OCI-LY1 (cell line): ENCODE measurements around the gene WASHC3.
"Not testable (repeated sequence)": the region's sequence is repeated elsewhere in the genome, so short reads cannot be mapped to it uniquely, and the experiment has no call there.

Source experiments
- H2AFZ ChIP-seq: fragments of 200-600 bp; sonication (generic), shearing (Covaris generic); 2 replicates; pipeline ENCODE4 v1.6.0; 2014; ENCODE audit warnings: antibody characterized with exemption, mild to moderate bottlenecking, low read length
- H3F3A ChIP-seq: fragments of 200-600 bp; sonication (generic), shearing (Covaris generic); 2 replicates; pipeline ENCODE4 v1.6.0; 2014; ENCODE audit warnings: mild to moderate bottlenecking, antibody characterized with exemption, low read length, moderate library complexity; ENCODE audit not compliant: insufficient read depth
- H3K27ac ChIP-seq: fragments of 200-600 bp; sonication (generic); 2 replicates; pipeline ENCODE4 v1.5.1; 2014; ENCODE audit warnings: low read length, mixed run types, mild to moderate bottlenecking, low read depth; ENCODE audit not compliant: poor library complexity, severe bottlenecking
- H3K27me3 ChIP-seq: fragments of 200-600 bp; sonication (generic); 2 replicates; pipeline ENCODE4 v1.6.0; 2014; ENCODE audit warnings: antibody characterized with exemption, mild to moderate bottlenecking, low read length, moderate library complexity; ENCODE audit not compliant: insufficient read depth
- H3K36me3 ChIP-seq: fragments of 200-600 bp; sonication (generic); 2 replicates; pipeline ENCODE4 v1.6.1; 2014; ENCODE audit warnings: mild to moderate bottlenecking, antibody characterized with exemption, low read length, moderate library complexity, mixed read lengths; ENCODE audit not compliant: insufficient read depth
- H3K4me1 ChIP-seq: fragments of 200-600 bp; sonication (generic); 2 replicates; pipeline ENCODE4 v1.5.1; 2014; ENCODE audit warnings: mild to moderate bottlenecking, low read length, moderate library complexity; ENCODE audit not compliant: insufficient read depth, severe bottlenecking
- H3K4me2 ChIP-seq: fragments of 200-600 bp; sonication (generic), shearing (Covaris generic); 2 replicates; pipeline ENCODE4 v1.6.1; 2014; ENCODE audit warnings: low read length
- H3K4me3 ChIP-seq: fragments of 200-600 bp; sonication (generic); 2 replicates; pipeline ENCODE4 v1.5.1; 2014; ENCODE audit warnings: low read length, low read depth, mild to moderate bottlenecking, mixed read lengths; ENCODE audit not compliant: poor library complexity, severe bottlenecking
- H3K79me2 ChIP-seq: fragments of 200-600 bp; shearing (Covaris generic); 2 replicates; pipeline ENCODE4 v1.6.1; 2016; ENCODE audit warnings: mixed run types, low read length, mixed read lengths; ENCODE audit not compliant: insufficient read depth
- H3K9ac ChIP-seq: fragments of 200-600 bp; sonication (generic), shearing (Covaris generic); 2 replicates; pipeline ENCODE4 v1.6.1; 2014; ENCODE audit warnings: mild to moderate bottlenecking, low read length, mixed read lengths
- H3K9me2 ChIP-seq: fragments of 200-600 bp; sonication (generic), shearing (Covaris generic); 2 replicates; pipeline ENCODE4 v1.6.1; 2014; ENCODE audit warnings: low read depth, mild to moderate bottlenecking, low read length, mixed read lengths
- H3K9me3 ChIP-seq: fragments of 200-600 bp; shearing (Covaris generic); 2 replicates; pipeline ENCODE4 v1.6.1; 2014; ENCODE audit warnings: low read length, mixed read lengths
- H4K20me1 ChIP-seq: fragments of 200-600 bp; sonication (generic), shearing (Covaris generic); 2 replicates; pipeline ENCODE4 v1.6.0; 2016; ENCODE audit warnings: mild to moderate bottlenecking, low read length; ENCODE audit not compliant: insufficient read depth
- CTCF ChIP-seq: fragments of 200-600 bp; sonication (generic), shearing (Covaris generic); IDR thresholded peaks from 2 replicates; pipeline ENCODE4 v1.5.1; 2017; ENCODE audit warnings: mild to moderate bottlenecking, antibody characterized with exemption, low read length, moderate library complexity, mixed read lengths
- EZH2 ChIP-seq: fragments of 200-600 bp; sonication (generic), shearing (Covaris generic); IDR thresholded peaks from 2 replicates; pipeline ENCODE4 v1.8.0; 2017; ENCODE audit warnings: borderline replicate concordance, mixed run types, mild to moderate bottlenecking, antibody characterized with exemption, low read length, moderate library complexity, mixed read lengths

The WASHC3 gene

GRCh38 chr12:102023343-102023930 is 38.4 kb downstream of the WASHC3 start:
- Histone ChIP-seq H2AFZ (no peak overlapping the region), H3K4me3 (no peak overlapping the region), H3K9me3 (no peaks in the 10 kb centered on the region), H3K79me2 (no peaks in the 10 kb centered on the region), H3K4me2 (no peak overlapping the region), H3K9me2 (no peaks in the 10 kb centered on the region), H3K36me3 (peaks cover 18% of the 10 kb centered on the region; the same call in 1 of the 2 replicates), H3K27ac (no peak overlapping the region), H3K27me3 (no peaks in the 10 kb centered on the region), H3K4me1 (no peaks in the 10 kb centered on the region), H4K20me1 (no peaks in the 10 kb centered on the region), H3K9ac (no peak overlapping the region), H3F3A (no peaks in the 10 kb centered on the region)
- TF ChIP-seq EZH2 (no peak), CTCF (no peak)

GRCh38 chr12:102022286-102022685 is 39.5 kb downstream of the WASHC3 start:
- no peak for TF ChIP-seq EZH2
- no peak for TF ChIP-seq CTCF
- H3K27ac ChIP-seq = no peak overlapping the region
- H3K36me3 ChIP-seq = peaks cover 24% of the 10 kb centered on the region; the same call in 1 of the 2 replicates
- H3K4me2 ChIP-seq = no peak overlapping the region
- no peaks in the 10 kb centered on the region for H3K9me3 ChIP-seq
- no peaks in the 10 kb centered on the region for H3K79me2 ChIP-seq
- no peaks in the 10 kb centered on the region for H4K20me1 ChIP-seq
- no peaks in the 10 kb centered on the region for H3K9me2 ChIP-seq
- H3K4me1 ChIP-seq = no peaks in the 10 kb centered on the region
- H3K4me3 ChIP-seq = no peak overlapping the region
- H2AFZ ChIP-seq = no peak overlapping the region
- no peaks in the 10 kb centered on the region for H3K27me3 ChIP-seq
- H3F3A ChIP-seq = no peaks in the 10 kb centered on the region
- H3K9ac ChIP-seq = no peak overlapping the region

GRCh38 chr12:102021540-102022246 is 40.1 kb downstream of the WASHC3 start:
- Histone ChIP-seq H3K4me3 (no peak overlapping the region), H3K9ac (no peak overlapping the region), H3K79me2 (no peaks in the 10 kb centered on the region), H3K9me2 (no peaks in the 10 kb centered on the region), H2AFZ (no peak overlapping the region), H3K9me3 (no peaks in the 10 kb centered on the region), H3K27ac (no peak overlapping the region), H4K20me1 (no peaks in the 10 kb centered on the region), H3K4me2 (no peak overlapping the region), H3K4me1 (no peaks in the 10 kb centered on the region), H3F3A (no peaks in the 10 kb centered on the region), H3K36me3 (peaks cover 24% of the 10 kb centered on the region; the same call in 1 of the 2 replicates), H3K27me3 (no peaks in the 10 kb centered on the region)
- TF ChIP-seq CTCF (no peak), EZH2 (no peak)

- H4K20me1 ChIP-seq, H3K9me3 ChIP-seq, H3F3A ChIP-seq, H3K36me3 ChIP-seq, H3K4me1 ChIP-seq, H3K4me3 ChIP-seq, H2AFZ ChIP-seq, H3K27me3 ChIP-seq, H3K79me2 ChIP-seq, H3K4me2 ChIP-seq, H3K9ac ChIP-seq, H3K27ac ChIP-seq, H3K9me2 ChIP-seq: not testable (repeated sequence)
These were observed 43.2 kb downstream of the WASHC3 start for GRCh38 chr12:102018607-102019006.
